ENCODE measurements around the gene CDC73.
"Not testable (repeated sequence)": the region's sequence is repeated elsewhere in the genome, so short reads cannot be mapped to it uniquely, and the experiment has no call there.

CDC73 gene

GRCh38 chr1:193113992-193114332, 7.9 kb upstream of the CDC73 start:
- DNase-seq (ENCODE audit: low read depth, low spot score): no peak

GRCh38 chr1:193114485-193115095, 7.2 kb upstream of the CDC73 start:
- no peak for DNase-seq (ENCODE audit: low read depth, low spot score)

- peak; percentile 84 for DNase-seq (ENCODE audit: low read depth, low spot score)
Measured at GRCh38 chr1:193115629-193116227, 6.1 kb upstream of the CDC73 start.

- not testable (repeated sequence) for DNase-seq (ENCODE audit: low read depth, low spot score)
Measured at GRCh38 chr1:193117167-193117566, 4.7 kb upstream of the CDC73 start.

GRCh38 chr1:193118194-193118593, 3.6 kb upstream of the CDC73 start:
- DNase-seq (ENCODE audit: low read depth, low spot score): no peak

GRCh38 chr1:193118803-193119730, 2.8 kb upstream of the CDC73 start:
- no peak for DNase-seq (ENCODE audit: low read depth, low spot score)

GRCh38 chr1:193120604-193121166, 1.1 kb upstream of the CDC73 start:
- DNase-seq (ENCODE audit: low read depth, low spot score): no peak

GRCh38 chr1:193123751-193124150, 1.9 kb downstream of the CDC73 start:
- no peak for DNase-seq (ENCODE audit: low read depth, low spot score)

GRCh38 chr1:193125369-193125768, 3.5 kb downstream of the CDC73 start:
- DNase-seq (ENCODE audit: low read depth, low spot score): no peak

- no peak for DNase-seq (ENCODE audit: low read depth, low spot score)
Measured at GRCh38 chr1:193131266-193131860, 9.5 kb downstream of the CDC73 start.

GRCh38 chr1:193140254-193140653, 18.4 kb downstream of the CDC73 start:
- no peak for DNase-seq (ENCODE audit: low read depth, low spot score)

GRCh38 chr1:193141804-193142203, 20.0 kb downstream of the CDC73 start:
- DNase-seq (ENCODE audit: low read depth, low spot score): no peak

GRCh38 chr1:193142409-193142808, 20.6 kb downstream of the CDC73 start:
- no peak for DNase-seq (ENCODE audit: low read depth, low spot score)

- no peak for DNase-seq (ENCODE audit: low read depth, low spot score)
Measured at GRCh38 chr1:193143285-193143684, 21.5 kb downstream of the CDC73 start.

- no peak for DNase-seq (ENCODE audit: low read depth, low spot score)
Measured at GRCh38 chr1:193144361-193144938, 22.6 kb downstream of the CDC73 start.

GRCh38 chr1:193144999-193145398, 23.2 kb downstream of the CDC73 start:
- no peak for DNase-seq (ENCODE audit: low read depth, low spot score)

- DNase-seq (ENCODE audit: low read depth, low spot score): no peak
Measured at GRCh38 chr1:193156117-193156821, 34.4 kb downstream of the CDC73 start.

GRCh38 chr1:193156822-193157142, 35.0 kb downstream of the CDC73 start:
- DNase-seq (ENCODE audit: low read depth, low spot score): no peak

- no peak for DNase-seq (ENCODE audit: low read depth, low spot score)
Measured at GRCh38 chr1:193157360-193157759, 35.5 kb downstream of the CDC73 start.

GRCh38 chr1:193176113-193176512, 54.3 kb downstream of the CDC73 start:
- no peak for DNase-seq (ENCODE audit: low read depth, low spot score)

GRCh38 chr1:193176788-193177187, 55.0 kb downstream of the CDC73 start:
- no peak for DNase-seq (ENCODE audit: low read depth, low spot score)

Measured in smooth muscle cell of the brain vasculature (primary cell).